NB4 (cell line): ENCODE measurements around the gene PRKACB.

Experiments
- MAX ChIP-seq: IDR thresholded peaks from 2 replicates; pipeline ENCODE4 v1.6.1; 2011; ENCODE audit warnings: low read depth, low read length
- TF ChIP-seq, protein P1 (sequence below): IDR thresholded peaks from one replicate; pipeline ENCODE4 v1.5.1; 2012; ENCODE audit warnings: low read depth, low read length

DNA sequence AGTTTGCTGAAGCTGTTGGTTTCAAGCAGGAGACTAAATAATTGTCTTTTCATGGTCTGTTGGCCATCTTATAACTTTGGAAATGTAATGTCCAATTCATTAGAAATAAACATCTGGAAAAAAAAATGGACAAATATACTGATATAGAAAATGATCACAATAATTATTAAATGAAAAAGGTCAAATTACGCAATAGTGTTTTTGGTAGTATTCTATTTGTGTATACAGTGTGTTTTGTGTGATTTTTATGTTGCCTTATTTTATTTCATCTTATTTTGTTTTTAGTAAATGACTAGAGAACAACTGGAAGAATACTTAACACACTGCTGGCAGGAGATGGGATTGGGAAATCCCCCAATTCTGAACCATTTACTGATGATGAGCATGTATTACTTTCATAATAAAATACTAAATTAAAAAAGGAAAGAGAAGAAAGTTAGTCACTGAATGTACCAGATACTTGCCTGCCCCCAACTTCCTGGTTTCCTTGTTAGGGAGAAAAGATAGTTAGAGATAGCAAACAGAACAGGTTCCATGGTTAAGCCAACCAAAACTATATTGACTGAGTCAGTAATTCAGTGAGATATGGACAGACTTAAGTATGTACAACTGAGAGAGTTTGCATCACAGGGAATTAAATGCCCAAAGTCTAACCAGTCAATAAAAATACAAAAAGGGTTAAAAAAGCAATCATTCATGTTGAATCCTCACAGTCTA, 133.4 kb downstream of the PRKACB start:
- TF ChIP-seq, protein P1, sequence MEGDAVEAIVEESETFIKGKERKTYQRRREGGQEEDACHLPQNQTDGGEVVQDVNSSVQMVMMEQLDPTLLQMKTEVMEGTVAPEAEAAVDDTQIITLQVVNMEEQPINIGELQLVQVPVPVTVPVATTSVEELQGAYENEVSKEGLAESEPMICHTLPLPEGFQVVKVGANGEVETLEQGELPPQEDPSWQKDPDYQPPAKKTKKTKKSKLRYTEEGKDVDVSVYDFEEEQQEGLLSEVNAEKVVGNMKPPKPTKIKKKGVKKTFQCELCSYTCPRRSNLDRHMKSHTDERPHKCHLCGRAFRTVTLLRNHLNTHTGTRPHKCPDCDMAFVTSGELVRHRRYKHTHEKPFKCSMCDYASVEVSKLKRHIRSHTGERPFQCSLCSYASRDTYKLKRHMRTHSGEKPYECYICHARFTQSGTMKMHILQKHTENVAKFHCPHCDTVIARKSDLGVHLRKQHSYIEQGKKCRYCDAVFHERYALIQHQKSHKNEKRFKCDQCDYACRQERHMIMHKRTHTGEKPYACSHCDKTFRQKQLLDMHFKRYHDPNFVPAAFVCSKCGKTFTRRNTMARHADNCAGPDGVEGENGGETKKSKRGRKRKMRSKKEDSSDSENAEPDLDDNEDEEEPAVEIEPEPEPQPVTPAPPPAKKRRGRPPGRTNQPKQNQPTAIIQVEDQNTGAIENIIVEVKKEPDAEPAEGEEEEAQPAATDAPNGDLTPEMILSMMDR, result no peak
- no peak for TF ChIP-seq MAX
